SK-N-SH treated with all-trans-retinoic acid at 6 μM for 48 hours (cell line): ENCODE data around the gene OXSR1.

ENCODE experiments used
- ARNTL ChIP-seq: fragments of 450-650 bp; formaldehyde crosslinking; IDR thresholded peaks from 2 replicates; pipeline ENCODE4 v1.5.0; 2020; ENCODE audit warnings: low read depth, mild to moderate bottlenecking, moderate library complexity, borderline replicate concordance
- CREB5 ChIP-seq: fragments of 250-450 bp; sonication (Bioruptor Pico); IDR thresholded peaks from 2 replicates; pipeline ENCODE4 v1.5.1; 2020; ENCODE audit warnings: low read depth, mild to moderate bottlenecking, moderate library complexity
- OSR1 ChIP-seq: fragments of 250-450 bp; sonication (Bioruptor Pico); IDR thresholded peaks from 2 replicates; pipeline ENCODE4 v1.8.0; 2022; ENCODE audit warnings: moderate library complexity, mild to moderate bottlenecking, inconsistent platforms
- PPARA ChIP-seq: fragments of 250-450 bp; sonication (Bioruptor Pico); IDR thresholded peaks from 2 replicates; pipeline ENCODE4 v1.5.0; 2020; ENCODE audit warnings: mild to moderate bottlenecking, borderline replicate concordance
- TCF4 ChIP-seq: fragments of 250-450 bp; sonication (Bioruptor Pico); IDR thresholded peaks from 2 replicates; pipeline ENCODE4 v1.8.0; 2021; ENCODE audit warnings: mild to moderate bottlenecking, moderate library complexity, borderline replicate concordance

- TF ChIP-seq PPARA (no peak), OSR1 (CRISPR knock-in tag) (no peak), ARNTL (CRISPR knock-in tag) (no peak), CREB5 (CRISPR knock-in tag) (no peak), TCF4 (CRISPR knock-in tag) (no peak)
These were observed 102.3 kb downstream of the OXSR1 start for GRCh38 chr3:38267662-38268061.
